ENCODE data around the gene DVL3.

Gene DVL3

GRCh38 chr3:184172681-184173373, 17.6 kb downstream of the DVL3 start:
- Histone ChIP-seq H3K4me3 (ENCODE audit: low read depth in 1 of 2, low read length in 2 of 2) (no peak overlapping the region), H3K9ac (ENCODE audit: low read length) (no peak overlapping the region), H3K36me3 (ENCODE audit: insufficient read depth, low read length) (peaks cover 51% of the 10 kb centered on the region), H3K27me3 (ENCODE audit: control insufficient read depth in 1 of 2, insufficient read depth in 2 of 2, low read length in 2 of 2) (no peaks in the 10 kb centered on the region), H3K9me3 (ENCODE audit: low read length) (no peaks in the 10 kb centered on the region), H3K27ac (ENCODE audit: low read depth, low read length) (no peak overlapping the region), H3K4me1 (ENCODE audit: insufficient read depth, low read length) (peaks cover 41% of the 10 kb centered on the region)

- Histone ChIP-seq H3K36me3 (ENCODE audit: insufficient read depth, low read length) (peaks cover 51% of the 10 kb centered on the region), H3K27ac (ENCODE audit: low read depth, low read length) (no peak overlapping the region), H3K9ac (ENCODE audit: low read length) (no peak overlapping the region), H3K27me3 (ENCODE audit: control insufficient read depth in 1 of 2, insufficient read depth in 2 of 2, low read length in 2 of 2) (no peaks in the 10 kb centered on the region), H3K4me1 (ENCODE audit: insufficient read depth, low read length) (peaks cover 45% of the 10 kb centered on the region), H3K4me3 (ENCODE audit: low read depth in 1 of 2, low read length in 2 of 2) (no peak overlapping the region), H3K9me3 (ENCODE audit: low read length) (no peaks in the 10 kb centered on the region)
These were observed 18.2 kb downstream of the DVL3 start for GRCh38 chr3:184173374-184173722.

GRCh38 chr3:184174284-184174645, 19.1 kb downstream of the DVL3 start:
- peak overlapping the region; percentile 43 for H3K27ac ChIP-seq (ENCODE audit: low read depth, low read length)
- H3K36me3 ChIP-seq (ENCODE audit: insufficient read depth, low read length), result peaks cover 57% of the 10 kb centered on the region

GRCh38 chr3:184174646-184175492, 19.7 kb downstream of the DVL3 start, which contains the start of gene AP2M1:
Gene AP2M1 (plus strand): TSS chr3:184174855. CDS start chr3:184176994, 2,139 bp downstream.
- H3K27me3 ChIP-seq (ENCODE audit: control insufficient read depth in 1 of 2, insufficient read depth in 2 of 2, low read length in 2 of 2), result no peaks in the 10 kb centered on the region
- peak within 1 kb of the TSS; percentile 80 for H3K9ac ChIP-seq (ENCODE audit: low read length)
- H3K27ac ChIP-seq (ENCODE audit: low read depth, low read length), result peak within 1 kb of the TSS; percentile 95
- H3K4me3 ChIP-seq (ENCODE audit: low read depth in 1 of 2, low read length in 2 of 2), result peak within 1 kb of the TSS; percentile 86 to 95
- peaks cover 57% of the 10 kb centered on the region for H3K36me3 ChIP-seq (ENCODE audit: insufficient read depth, low read length)
- peaks cover 36% of the 10 kb centered on the region for H3K4me1 ChIP-seq (ENCODE audit: insufficient read depth, low read length)
- no peaks in the 10 kb centered on the region for H3K9me3 ChIP-seq (ENCODE audit: low read length)

More at GRCh38 chr3:184174284-184174645, 19.1 kb downstream of the DVL3 start:
- Histone ChIP-seq H3K27me3 (ENCODE audit: control insufficient read depth in 1 of 2, insufficient read depth in 2 of 2, low read length in 2 of 2) (no peaks in the 10 kb centered on the region), H3K9me3 (ENCODE audit: low read length) (no peaks in the 10 kb centered on the region), H3K9ac (ENCODE audit: low read length) (no peak overlapping the region), H3K4me1 (ENCODE audit: insufficient read depth, low read length) (peaks cover 37% of the 10 kb centered on the region), H3K4me3 (ENCODE audit: low read depth in 1 of 2, low read length in 2 of 2) (peak overlapping the region in 1 of 2 donors; percentile 9)

- Histone ChIP-seq H3K27me3 (ENCODE audit: control insufficient read depth in 1 of 2, insufficient read depth in 2 of 2, low read length in 2 of 2) (no peaks in the 10 kb centered on the region), H3K4me3 (ENCODE audit: low read depth in 1 of 2, low read length in 2 of 2) (peak overlapping the region; percentile 86 to 95), H3K9me3 (ENCODE audit: low read length) (no peaks in the 10 kb centered on the region), H3K4me1 (ENCODE audit: insufficient read depth, low read length) (peaks cover 36% of the 10 kb centered on the region), H3K9ac (ENCODE audit: low read length) (peak overlapping the region; percentile 80), H3K27ac (ENCODE audit: low read depth, low read length) (peak overlapping the region; percentile 95), H3K36me3 (ENCODE audit: insufficient read depth, low read length) (peaks cover 62% of the 10 kb centered on the region)
These were observed 20.3 kb downstream of the DVL3 start for GRCh38 chr3:184175506-184175905.

- Histone ChIP-seq H3K36me3 (ENCODE audit: insufficient read depth, low read length) (peaks cover 62% of the 10 kb centered on the region), H3K9ac (ENCODE audit: low read length) (peak overlapping the region; percentile 80), H3K9me3 (ENCODE audit: low read length) (no peaks in the 10 kb centered on the region), H3K4me3 (ENCODE audit: low read depth in 1 of 2, low read length in 2 of 2) (peak overlapping the region; percentile 86 to 95), H3K4me1 (ENCODE audit: insufficient read depth, low read length) (peaks cover 36% of the 10 kb centered on the region), H3K27me3 (ENCODE audit: control insufficient read depth in 1 of 2, insufficient read depth in 2 of 2, low read length in 2 of 2) (no peaks in the 10 kb centered on the region), H3K27ac (ENCODE audit: low read depth, low read length) (peak overlapping the region; percentile 95)
These were observed 20.8 kb downstream of the DVL3 start for GRCh38 chr3:184175981-184176376.

- no peaks in the 10 kb centered on the region for H3K9me3 ChIP-seq (ENCODE audit: low read length)
- H3K36me3 ChIP-seq (ENCODE audit: insufficient read depth, low read length), result peaks cover 63% of the 10 kb centered on the region
- H3K9ac ChIP-seq (ENCODE audit: low read length), result peak overlapping the region; percentile 80
- H3K4me1 ChIP-seq (ENCODE audit: insufficient read depth, low read length), result peaks cover 36% of the 10 kb centered on the region
- H3K27ac ChIP-seq (ENCODE audit: low read depth, low read length), result peak overlapping the region; percentile 95
- peak overlapping the region; percentile 86 to 95 for H3K4me3 ChIP-seq (ENCODE audit: low read depth in 1 of 2, low read length in 2 of 2)
- no peaks in the 10 kb centered on the region for H3K27me3 ChIP-seq (ENCODE audit: control insufficient read depth in 1 of 2, insufficient read depth in 2 of 2, low read length in 2 of 2)
These were observed 21.5 kb downstream of the DVL3 start for GRCh38 chr3:184176377-184177330.

GRCh38 chr3:184177331-184177731, 22.2 kb downstream of the DVL3 start:
- no peak overlapping the region for H3K9ac ChIP-seq (ENCODE audit: low read length)
- H3K4me1 ChIP-seq (ENCODE audit: insufficient read depth, low read length), result peaks cover 36% of the 10 kb centered on the region
- H3K36me3 ChIP-seq (ENCODE audit: insufficient read depth, low read length), result peaks cover 63% of the 10 kb centered on the region
- H3K27ac ChIP-seq (ENCODE audit: low read depth, low read length), result peak overlapping the region; percentile 95
- no peaks in the 10 kb centered on the region for H3K9me3 ChIP-seq (ENCODE audit: low read length)
- H3K4me3 ChIP-seq (ENCODE audit: low read depth in 1 of 2, low read length in 2 of 2), result peak overlapping the region in 1 of 2 donors; percentile 86
- no peaks in the 10 kb centered on the region for H3K27me3 ChIP-seq (ENCODE audit: control insufficient read depth in 1 of 2, insufficient read depth in 2 of 2, low read length in 2 of 2)

GRCh38 chr3:184177767-184178306, 22.7 kb downstream of the DVL3 start:
- Histone ChIP-seq H3K4me3 (ENCODE audit: low read depth in 1 of 2, low read length in 2 of 2) (peak overlapping the region in 1 of 2 donors; percentile 86), H3K4me1 (ENCODE audit: insufficient read depth, low read length) (peaks cover 36% of the 10 kb centered on the region), H3K27me3 (ENCODE audit: control insufficient read depth in 1 of 2, insufficient read depth in 2 of 2, low read length in 2 of 2) (no peaks in the 10 kb centered on the region), H3K27ac (ENCODE audit: low read depth, low read length) (no peak overlapping the region), H3K36me3 (ENCODE audit: insufficient read depth, low read length) (peaks cover 63% of the 10 kb centered on the region), H3K9ac (ENCODE audit: low read length) (no peak overlapping the region), H3K9me3 (ENCODE audit: low read length) (no peaks in the 10 kb centered on the region)

GRCh38 chr3:184178521-184179138, 23.5 kb downstream of the DVL3 start:
- H3K9ac ChIP-seq (ENCODE audit: low read length), result no peak overlapping the region
- H3K27ac ChIP-seq (ENCODE audit: low read depth, low read length), result no peak overlapping the region
- peaks cover 67% of the 10 kb centered on the region for H3K36me3 ChIP-seq (ENCODE audit: insufficient read depth, low read length)
- no peaks in the 10 kb centered on the region for H3K9me3 ChIP-seq (ENCODE audit: low read length)
- H3K4me3 ChIP-seq (ENCODE audit: low read depth in 1 of 2, low read length in 2 of 2), result no peak overlapping the region
- H3K4me1 ChIP-seq (ENCODE audit: insufficient read depth, low read length), result peaks cover 35% of the 10 kb centered on the region
- no peaks in the 10 kb centered on the region for H3K27me3 ChIP-seq (ENCODE audit: control insufficient read depth in 1 of 2, insufficient read depth in 2 of 2, low read length in 2 of 2)
